Esophagus muscularis mucosa (tissue), 3 donors: Measurements from ENCODE around the gene SDHC.
"Not testable (repeated sequence)": the region's sequence is repeated elsewhere in the genome, so short reads cannot be mapped to it uniquely, and the experiment has no call there.

Source experiments
- EP300 ChIP-seq: sonication (generic); formaldehyde crosslinking; IDR thresholded peaks from one replicate; pipeline ENCODE4 v1.6.1; 2017; ENCODE audit warnings: antibody characterized with exemption
- POLR2AphosphoS5 ChIP-seq, 2 donors: sonication (generic); formaldehyde crosslinking; IDR thresholded peaks; one replicate each; pipeline ENCODE4 v1.6.1; 2017; ENCODE audit warnings: antibody characterized with exemption in 2 of 2

DNA sequence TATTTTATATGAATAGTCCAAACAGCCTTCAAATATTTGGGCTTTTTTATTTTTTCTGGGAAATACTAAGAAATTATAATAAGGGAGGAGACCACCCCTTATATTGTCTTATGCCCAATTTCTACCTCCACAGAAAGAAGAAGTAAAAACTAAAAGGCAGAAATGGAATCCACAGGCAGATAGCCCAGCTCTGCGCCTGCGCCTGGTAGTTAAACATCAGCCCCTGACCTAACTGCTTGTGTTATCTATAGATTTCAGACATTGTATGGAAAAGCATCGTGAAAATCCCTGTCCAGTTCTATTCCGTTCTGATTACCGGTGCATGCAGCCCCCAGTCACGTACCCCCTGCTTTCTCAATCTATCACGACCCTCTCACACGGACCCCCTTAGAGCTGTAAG is 82.9 kb downstream of the SDHC start:
- not testable (repeated sequence) for TF ChIP-seq EP300; POLR2AphosphoS5 (IDR thresholded peaks at IDR 0.05)
